NCI-H2171 (cell line): Measurements from ENCODE around the gene UXT.

Source experiments
- DNase-seq: peaks from one replicate; lab custom pipeline; 2025; lab: John Stamatoyannopoulos, UW

The UXT gene

GRCh38 chrX:47649271-47649670 lies 9.7 kb downstream of the UXT start:
- no peak for DNase-seq

- no peak for DNase-seq
Observed at GRCh38 chrX:47648376-47648775, 10.6 kb downstream of the UXT start.

DNA sequence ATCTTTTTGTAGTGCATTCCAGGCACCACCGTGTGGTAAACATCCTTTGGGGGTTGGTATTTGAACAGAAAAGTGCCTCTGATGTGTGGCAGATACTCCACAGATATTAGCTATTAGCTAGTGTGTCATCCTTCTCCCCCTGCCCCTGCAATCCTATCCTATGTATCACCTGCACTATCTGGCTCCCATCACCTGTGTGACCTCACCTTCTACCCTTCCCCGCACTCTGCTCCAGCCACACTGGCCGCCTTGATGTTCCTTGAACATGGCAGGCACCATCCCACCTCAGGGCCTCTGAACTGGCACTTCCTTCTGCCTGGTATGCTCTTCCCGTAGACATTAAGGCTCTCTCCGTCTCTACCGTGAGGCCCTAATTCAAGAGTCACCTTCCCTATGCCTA lies 12.3 kb downstream of the UXT start:
- no peak for DNase-seq

- no peak for DNase-seq
Observed at GRCh38 chrX:47645530-47645929, 13.4 kb downstream of the UXT start.

DNA sequence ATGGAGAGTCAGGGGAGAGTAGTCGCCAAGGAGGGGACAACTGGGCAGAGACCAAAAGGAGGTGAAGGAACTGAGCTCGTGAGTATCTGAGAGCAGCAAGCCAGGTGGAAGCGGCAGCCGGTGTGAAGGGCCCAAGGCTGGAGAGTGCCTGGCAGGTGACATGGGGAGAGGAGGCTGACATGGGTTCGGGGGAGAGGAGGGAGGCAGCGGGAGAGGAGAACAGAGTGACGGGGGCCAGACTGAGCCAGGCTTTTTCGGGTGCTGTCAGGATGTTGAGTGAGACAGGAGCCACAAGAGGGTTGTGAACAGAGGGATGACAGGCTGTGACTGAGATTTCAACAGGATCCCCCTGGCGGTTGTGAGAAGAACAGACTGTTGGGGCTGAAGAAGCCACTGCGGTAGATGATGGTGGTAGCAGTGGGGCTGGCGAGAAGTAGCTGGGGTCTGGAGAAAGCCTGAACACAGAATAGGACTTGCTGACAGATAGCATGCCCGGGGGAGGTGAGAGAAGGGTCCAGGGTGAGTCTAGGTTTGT lies 14.4 kb downstream of the UXT start:
- DNase-seq: no peak

DNA sequence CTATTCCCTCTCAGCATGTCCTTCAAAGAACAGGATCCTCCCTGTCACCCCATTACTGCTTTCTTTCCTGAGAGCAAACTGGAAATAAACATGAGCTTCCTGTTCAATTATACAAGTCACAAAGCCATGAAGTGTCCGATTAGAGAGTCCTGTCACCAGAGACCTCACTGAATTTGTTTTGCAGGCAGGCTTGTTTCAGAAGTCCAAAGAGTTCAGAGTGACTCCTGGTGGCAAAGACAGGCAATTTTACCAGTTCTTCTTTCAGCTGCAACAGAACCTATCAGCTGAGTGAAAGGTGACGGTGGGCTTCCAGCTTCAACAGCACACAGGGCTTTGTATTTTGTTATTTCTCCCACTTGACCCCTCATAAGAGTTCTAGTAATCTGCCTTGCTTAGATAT lies 15.1 kb downstream of the UXT start:
- no peak for DNase-seq

GRCh38 chrX:47638816-47639215 lies 20.2 kb downstream of the UXT start:
- no peak for DNase-seq

DNA sequence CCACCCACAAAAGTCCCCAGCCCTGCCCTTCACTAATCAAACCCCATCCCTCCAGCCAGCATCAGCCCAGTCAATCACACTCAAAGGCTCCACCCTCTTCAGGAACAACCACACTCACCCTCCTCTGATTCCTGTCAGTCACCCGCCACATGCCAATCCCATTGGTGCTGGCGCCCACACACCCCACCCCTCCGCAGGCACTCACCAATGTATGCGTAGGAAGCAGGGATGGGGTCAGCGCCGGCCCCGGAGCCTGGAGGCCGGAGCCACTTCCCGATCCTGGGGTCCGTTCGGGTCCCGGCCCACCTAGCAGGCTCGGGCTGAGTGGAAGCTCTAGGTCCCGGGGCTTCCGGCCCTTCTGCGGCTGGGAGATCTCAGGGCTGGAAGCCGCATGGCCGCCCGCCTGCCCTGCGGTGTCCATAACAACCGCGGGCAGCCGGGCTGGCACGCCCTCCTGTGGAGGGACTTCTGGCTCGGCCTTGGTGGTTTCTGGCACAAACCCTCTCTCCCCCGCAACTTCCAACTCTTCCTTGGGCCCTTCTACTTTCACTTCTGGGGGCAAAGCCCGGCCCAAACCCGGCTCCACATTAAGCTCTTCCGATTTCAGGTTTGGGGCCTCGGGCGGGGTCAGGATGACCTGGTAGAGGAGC lies 21.3 kb downstream of the UXT start:
- no peak for DNase-seq

- no peak for DNase-seq
Observed at GRCh38 chrX:47634871-47635575, 24.0 kb downstream of the UXT start.

GRCh38 chrX:47633689-47634590 lies 25.0 kb downstream of the UXT start:
- DNase-seq: no peak

GRCh38 chrX:47632666-47633065 lies 26.3 kb downstream of the UXT start:
- DNase-seq: no peak

- DNase-seq: no peak
Observed at GRCh38 chrX:47631676-47632075, 27.3 kb downstream of the UXT start.

GRCh38 chrX:47629419-47630200 lies 29.4 kb downstream of the UXT start, which contains the start of gene CFP:
Gene CFP (minus strand): TSS chrX:47629930. CDS start chrX:47629844, 86 bp downstream.
- DNase-seq: no peak

- no peak for DNase-seq
Observed at GRCh38 chrX:47628982-47629381, 30.0 kb downstream of the UXT start.

GRCh38 chrX:47625365-47625764 lies 33.6 kb downstream of the UXT start:
- DNase-seq: no peak

- DNase-seq: peak; percentile 81
Observed at GRCh38 chrX:47623540-47624027, 35.4 kb downstream of the UXT start.

DNA sequence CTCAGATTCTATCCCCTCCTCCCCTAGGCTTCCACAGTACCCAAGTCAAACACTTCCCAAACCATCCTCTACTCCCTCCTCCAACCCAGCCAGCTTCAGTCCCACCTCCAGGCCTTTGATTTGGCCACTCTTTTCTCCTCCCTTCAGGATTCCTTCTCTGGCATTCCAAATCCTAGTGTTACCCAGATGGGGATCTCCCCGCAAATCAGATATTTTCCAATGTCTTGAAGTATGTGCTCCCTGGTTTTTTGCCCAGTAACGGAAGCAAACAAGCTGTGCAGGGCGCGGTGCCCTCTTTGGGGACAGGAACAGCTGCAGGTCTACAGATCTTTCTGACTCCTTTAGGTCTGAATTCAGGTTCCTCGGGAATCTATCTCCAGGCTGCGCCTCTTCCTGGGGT lies 37.1 kb downstream of the UXT start:
- DNase-seq: no peak

DNA sequence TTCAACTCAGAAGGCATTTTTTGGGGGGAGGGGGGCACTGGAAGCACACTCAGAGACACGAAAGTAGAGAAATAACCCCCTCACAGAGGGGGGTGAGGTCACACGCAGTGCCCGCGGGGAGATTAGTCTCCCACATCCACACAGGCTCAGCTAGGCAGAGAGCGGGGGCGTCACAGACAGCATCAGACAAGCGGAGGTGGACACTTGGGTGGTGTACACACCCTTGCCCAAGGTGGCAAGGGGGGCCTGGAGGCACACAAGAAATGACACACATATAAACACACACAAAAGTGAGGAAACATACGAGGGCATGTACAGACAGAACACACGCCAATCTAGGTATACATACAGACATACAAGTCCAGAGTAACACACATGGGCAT lies 38.7 kb downstream of the UXT start:
- no peak for DNase-seq

DNA sequence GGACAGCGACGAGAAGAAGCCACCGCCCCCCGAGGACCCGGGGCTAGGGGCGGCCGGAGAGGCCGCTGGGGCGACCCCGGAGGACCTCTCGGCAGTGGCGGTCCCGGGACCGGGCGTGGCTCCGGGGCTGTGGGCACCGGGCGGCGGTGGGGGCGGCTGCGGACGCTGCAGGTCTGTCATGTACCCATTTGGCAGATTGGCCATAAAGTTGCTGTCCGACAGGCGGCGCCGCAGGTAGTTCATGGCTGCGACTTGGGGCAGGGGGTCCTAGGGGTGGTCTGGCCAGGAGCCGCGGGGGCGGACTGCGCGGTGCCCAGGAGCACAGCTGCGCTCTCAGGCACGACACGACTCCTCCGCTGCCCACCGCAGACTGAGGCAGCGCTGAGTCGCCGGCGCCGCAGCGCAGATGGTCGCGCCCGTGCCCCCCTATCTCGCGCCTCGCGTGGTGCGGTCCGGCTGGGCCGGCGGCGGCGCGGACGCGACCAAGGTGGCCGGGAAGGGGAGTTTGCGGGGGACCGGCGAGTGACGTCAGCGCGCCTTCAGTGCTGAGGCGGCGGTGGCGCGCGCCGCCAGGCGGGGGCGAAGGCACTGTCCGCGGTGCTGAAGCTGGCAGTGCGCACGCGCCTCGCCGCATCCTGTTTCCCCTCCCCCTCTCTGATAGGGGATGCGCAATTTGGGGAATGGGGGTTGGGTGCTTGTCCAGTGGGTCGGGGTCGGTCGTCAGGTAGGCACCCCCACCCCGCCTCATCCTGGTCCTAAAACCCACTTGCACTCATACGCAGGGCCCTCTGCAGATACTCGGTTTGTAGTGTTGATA lies 39.3 kb downstream of the UXT start, which contains the start of gene SYN1:
Gene SYN1 (minus strand): TSS at position 372 of the 817 bp plus-strand sequence. CDS start 129 bp downstream, at position 243.
- DNase-seq: peak; percentile 58

DNA sequence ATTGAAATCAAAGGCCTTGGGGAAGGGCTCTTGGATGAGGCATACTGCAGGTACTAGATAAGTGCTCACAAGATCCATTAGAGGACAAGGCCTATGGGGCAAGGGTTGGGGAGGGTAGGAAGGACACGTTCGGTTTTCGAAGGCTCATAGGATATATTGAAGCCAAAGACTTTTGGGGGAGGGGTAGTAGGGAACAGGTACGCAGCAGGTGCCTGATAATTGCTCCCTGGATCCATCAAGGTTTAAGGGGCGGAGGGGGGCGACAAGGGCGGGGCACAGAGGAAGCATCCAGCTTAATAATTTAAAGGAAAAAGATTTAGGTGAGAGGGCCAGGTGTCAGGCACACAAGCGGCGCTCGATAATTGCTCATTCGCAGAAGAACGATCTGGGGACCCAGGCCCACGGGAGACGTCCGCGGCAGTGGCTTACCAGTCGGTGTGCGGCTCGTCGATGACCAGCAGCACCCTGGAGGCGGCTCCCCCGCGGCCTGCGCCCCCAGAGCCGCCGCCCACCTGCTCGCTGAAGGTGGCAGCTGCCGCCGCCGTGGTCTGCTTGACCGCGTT lies 40.0 kb downstream of the UXT start:
- no peak for DNase-seq
